ENCODE results near the gene LRP8. TPM values are rescaled to one million over a fixed set of nuclear protein-coding genes. Genes with fewer than 3 reads are reported as not detected.

Gene LRP8
- polyA plus RNA-seq, 1 of the 3 experiments (the other 2 are of a cell fraction), result 19.9 TPM

GRCh38 chr1:53255031-53255430 is 72.8 kb downstream of the LRP8 start:
- WGBS (ENCODE audit: low lambda C conversion rate), result 98% methylated on average over 4 of the region's 4 CpGs
- no peaks in the 10 kb centered on the region for H3K79me2 ChIP-seq (ENCODE audit: insufficient read depth)

GRCh38 chr1:53254011-53254640 is 73.7 kb downstream of the LRP8 start:
- Histone ChIP-seq H4K20me1 (ENCODE audit: insufficient read depth) (no peaks in the 10 kb centered on the region), H3K79me2 (ENCODE audit: insufficient read depth) (no peaks in the 10 kb centered on the region), H3K36me3 (replicated peaks in 1 of 2; ENCODE audit: control insufficient read depth in 1 of 2, insufficient read depth in 2 of 2, low read length in 1 of 2) (peaks cover 4 to 27% of the 10 kb centered on the region in 2 experiments), H3K9me2 (no peaks in the 10 kb centered on the region), H2AFZ (ENCODE audit: low read depth) (no peak overlapping the region), H3K9me3 (no peaks in the 10 kb centered on the region), H3F3A (replicated peaks; ENCODE audit: insufficient read depth) (peaks cover 8% of the 10 kb centered on the region), H3K27me3 (ENCODE audit: insufficient read depth) (no peaks in the 10 kb centered on the region), H3K4me2 (no peak overlapping the region), H3K4me1 (ENCODE audit: control insufficient read depth in 1 of 2, insufficient read depth in 2 of 2, low read depth in 1 of 2, low read length in 1 of 2) (peaks cover 0 to 11% of the 10 kb centered on the region in 2 experiments; a peak in 1 of 4 replicates), H3K9ac (no peak overlapping the region), H3K4me3 (ENCODE audit: low read depth in 2 of 2, low read length in 1 of 2) (no peak overlapping the region), H3K27ac (ENCODE audit: low read depth in 2 of 2, low read length in 1 of 2) (no peak overlapping the region)
- ChIA-PET POLR2A (no interaction called here), CTCF (interaction anchor here (4.0 to 6.0 kb wide), 2 partner anchors 24 to 139 kb away, joined by 15 to 25 read pairs; no protein-coding TSS in a partner anchor)
- no peak for TF ChIP-seq TEAD4 (IDR thresholded peaks at IDR 0.05; ENCODE audit: borderline replicate concordance, insufficient read depth)
- TF ChIP-seq TAF1 (IDR thresholded peaks at IDR 0.05; ENCODE audit: borderline replicate concordance, low read depth, low read length), result no peak
- no peak for TF ChIP-seq MEF2A (IDR thresholded peaks at IDR 0.05; ENCODE audit: borderline replicate concordance, low read depth)
- no peak for TF ChIP-seq SIN3A (IDR thresholded peaks at IDR 0.05; ENCODE audit: borderline replicate concordance, low read depth, low read length)
- no peak for TF ChIP-seq CHD2 (IDR thresholded peaks at IDR 0.05; ENCODE audit: low read length, partially characterized antibody)
- TF ChIP-seq MXI1 (IDR thresholded peaks at IDR 0.05; ENCODE audit: low read depth, low read length), result no peak
- TF ChIP-seq EZH2phosphoT487 (IDR thresholded peaks at IDR 0.05; ENCODE audit: borderline replicate concordance, low read depth), result no peak
- TF ChIP-seq RFX5 (IDR thresholded peaks at IDR 0.05; ENCODE audit: low read length), result no peak
- TF ChIP-seq FOXM1 (IDR thresholded peaks at IDR 0.05; ENCODE audit: low read depth), result no peak
- TF ChIP-seq, protein P1, sequence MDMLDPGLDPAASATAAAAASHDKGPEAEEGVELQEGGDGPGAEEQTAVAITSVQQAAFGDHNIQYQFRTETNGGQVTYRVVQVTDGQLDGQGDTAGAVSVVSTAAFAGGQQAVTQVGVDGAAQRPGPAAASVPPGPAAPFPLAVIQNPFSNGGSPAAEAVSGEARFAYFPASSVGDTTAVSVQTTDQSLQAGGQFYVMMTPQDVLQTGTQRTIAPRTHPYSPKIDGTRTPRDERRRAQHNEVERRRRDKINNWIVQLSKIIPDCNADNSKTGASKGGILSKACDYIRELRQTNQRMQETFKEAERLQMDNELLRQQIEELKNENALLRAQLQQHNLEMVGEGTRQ (IDR thresholded peaks at IDR 0.05; ENCODE audit: borderline replicate concordance, low read depth, low read length), result no peak
- no peak for TF ChIP-seq MAX (IDR thresholded peaks at IDR 0.05; ENCODE audit: low read depth)
- DNase-seq, result no peak
- 78% methylated on average over 4 of the region's 4 CpGs for WGBS (ENCODE audit: low lambda C conversion rate)

More at GRCh38 chr1:53255031-53255430, 72.8 kb downstream of the LRP8 start:
- ChIA-PET POLR2A (no interaction called here), CTCF (interaction anchor here (4.0 to 6.0 kb wide), 2 partner anchors 23 to 138 kb away, joined by 15 to 25 read pairs; no protein-coding TSS in a partner anchor)
- H4K20me1 ChIP-seq (ENCODE audit: insufficient read depth), result no peaks in the 10 kb centered on the region
- H3K27ac ChIP-seq (ENCODE audit: low read depth in 2 of 2, low read length in 1 of 2), result no peak overlapping the region
- no peaks in the 10 kb centered on the region for H3K27me3 ChIP-seq (ENCODE audit: insufficient read depth)
- no peak for DNase-seq
- no peak overlapping the region for H3K4me3 ChIP-seq (ENCODE audit: low read depth in 2 of 2, low read length in 1 of 2)
- H3K4me2 ChIP-seq, result no peak overlapping the region
- peaks cover 8% of the 10 kb centered on the region for H3F3A ChIP-seq (replicated peaks; ENCODE audit: insufficient read depth)
- TF ChIP-seq, protein P2, sequence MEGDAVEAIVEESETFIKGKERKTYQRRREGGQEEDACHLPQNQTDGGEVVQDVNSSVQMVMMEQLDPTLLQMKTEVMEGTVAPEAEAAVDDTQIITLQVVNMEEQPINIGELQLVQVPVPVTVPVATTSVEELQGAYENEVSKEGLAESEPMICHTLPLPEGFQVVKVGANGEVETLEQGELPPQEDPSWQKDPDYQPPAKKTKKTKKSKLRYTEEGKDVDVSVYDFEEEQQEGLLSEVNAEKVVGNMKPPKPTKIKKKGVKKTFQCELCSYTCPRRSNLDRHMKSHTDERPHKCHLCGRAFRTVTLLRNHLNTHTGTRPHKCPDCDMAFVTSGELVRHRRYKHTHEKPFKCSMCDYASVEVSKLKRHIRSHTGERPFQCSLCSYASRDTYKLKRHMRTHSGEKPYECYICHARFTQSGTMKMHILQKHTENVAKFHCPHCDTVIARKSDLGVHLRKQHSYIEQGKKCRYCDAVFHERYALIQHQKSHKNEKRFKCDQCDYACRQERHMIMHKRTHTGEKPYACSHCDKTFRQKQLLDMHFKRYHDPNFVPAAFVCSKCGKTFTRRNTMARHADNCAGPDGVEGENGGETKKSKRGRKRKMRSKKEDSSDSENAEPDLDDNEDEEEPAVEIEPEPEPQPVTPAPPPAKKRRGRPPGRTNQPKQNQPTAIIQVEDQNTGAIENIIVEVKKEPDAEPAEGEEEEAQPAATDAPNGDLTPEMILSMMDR (IDR thresholded peaks at IDR 0.05), result peak; percentile 13; the same call in 1 of the 2 replicates
- no peak for TF ChIP-seq EZH2phosphoT487 (IDR thresholded peaks at IDR 0.05; ENCODE audit: borderline replicate concordance, low read depth)
- H3K9me2 ChIP-seq, result no peaks in the 10 kb centered on the region
- H2AFZ ChIP-seq (ENCODE audit: low read depth), result no peak overlapping the region
- peaks cover 0 to 11% of the 10 kb centered on the region in 2 experiments; a peak in 1 of 4 replicates for H3K4me1 ChIP-seq (ENCODE audit: control insufficient read depth in 1 of 2, insufficient read depth in 2 of 2, low read depth in 1 of 2, low read length in 1 of 2)
- no peaks in the 10 kb centered on the region for H3K9me3 ChIP-seq
- peaks cover 8 to 30% of the 10 kb centered on the region in 2 experiments for H3K36me3 ChIP-seq (replicated peaks in 1 of 2; ENCODE audit: control insufficient read depth in 1 of 2, insufficient read depth in 2 of 2, low read length in 1 of 2)
- no peak overlapping the region for H3K9ac ChIP-seq

All from SK-N-SH (cell line).